HG03108 (cell line): ENCODE data around the gene RNF169.
A peak's percentile ranks its signal among the peaks of the same experiment; 100 is the strongest.

ENCODE experiments used
- ATAC-seq: cut with Tn5 transposase; IDR thresholded peaks from one replicate; pipeline ENCODE4 v1.9.1; 2021; ENCODE audit warnings: moderate library complexity; ENCODE audit not compliant: unreplicated experiment

The RNF169 gene

DNA sequence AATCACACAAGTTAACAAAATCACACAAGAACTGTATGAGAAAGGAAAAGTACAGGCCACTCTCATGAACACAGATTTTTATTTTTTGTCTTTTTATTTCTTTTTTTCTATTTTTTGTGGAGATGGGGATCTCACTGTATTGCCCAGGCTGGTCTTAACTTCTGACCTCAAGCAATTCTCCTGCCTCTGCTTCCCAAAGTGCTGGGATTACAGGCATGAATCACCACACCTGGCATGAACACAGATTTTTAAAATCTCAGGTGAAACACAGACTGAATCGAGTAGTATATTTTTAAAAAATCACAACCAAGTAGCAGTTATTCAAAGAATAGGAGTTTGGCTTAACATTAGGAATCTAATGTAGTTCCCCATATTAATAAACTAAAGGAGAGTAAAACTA, 18.3 kb downstream of the RNF169 start:
- no peak for ATAC-seq

DNA sequence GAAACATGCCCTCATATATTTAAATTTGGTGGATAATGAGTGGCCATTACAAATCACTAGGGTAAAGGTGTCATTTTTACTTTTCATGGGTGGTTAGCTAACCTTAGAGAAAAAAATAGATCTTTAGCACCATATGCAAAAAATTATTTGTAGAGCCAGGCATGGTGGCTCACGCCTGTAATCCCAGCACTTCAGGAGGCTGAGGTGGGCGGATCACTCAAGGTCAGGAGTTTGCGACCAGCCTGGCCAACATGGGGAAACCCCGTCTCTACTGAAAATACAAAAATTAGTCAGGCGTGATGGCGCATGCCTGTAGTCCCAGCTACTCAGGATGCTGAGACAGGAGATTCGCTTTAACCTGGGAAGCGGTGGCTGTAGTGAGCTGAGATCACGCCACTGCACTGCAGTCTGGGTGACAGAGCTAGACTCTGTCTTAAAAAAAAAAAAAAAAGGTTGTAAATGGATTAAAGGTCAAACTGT, 19.6 kb downstream of the RNF169 start:
- ATAC-seq, result peak; percentile 56

DNA sequence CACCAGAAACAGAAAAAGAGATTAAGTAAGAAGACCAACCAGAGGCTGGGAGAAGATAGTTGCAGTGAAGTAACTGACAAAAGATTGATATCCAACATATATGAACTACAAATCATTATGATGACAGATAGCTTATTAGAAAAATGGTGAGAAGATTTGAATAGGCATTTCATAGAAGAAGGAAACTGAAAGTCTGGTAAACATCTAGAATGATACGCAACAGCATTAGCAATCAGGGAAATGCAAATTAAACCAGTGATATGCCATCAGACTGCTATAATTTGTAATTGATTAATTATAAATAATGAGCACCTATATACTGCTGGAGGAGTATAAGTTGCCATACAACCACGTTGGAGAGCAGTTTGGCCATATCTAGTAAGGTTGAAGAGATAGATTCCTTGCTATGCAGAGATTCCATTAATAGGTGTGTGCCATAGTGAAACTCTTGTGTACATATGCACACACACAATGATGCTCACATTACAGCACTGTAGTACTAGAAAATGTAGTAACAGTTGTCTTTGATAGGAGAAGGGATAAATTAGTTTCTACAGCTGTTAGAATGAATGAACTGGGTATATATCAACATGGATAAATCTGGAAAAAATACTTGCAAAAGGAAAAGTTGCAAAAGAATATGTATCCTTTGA, 20.5 kb downstream of the RNF169 start:
- ATAC-seq, result no peak

DNA sequence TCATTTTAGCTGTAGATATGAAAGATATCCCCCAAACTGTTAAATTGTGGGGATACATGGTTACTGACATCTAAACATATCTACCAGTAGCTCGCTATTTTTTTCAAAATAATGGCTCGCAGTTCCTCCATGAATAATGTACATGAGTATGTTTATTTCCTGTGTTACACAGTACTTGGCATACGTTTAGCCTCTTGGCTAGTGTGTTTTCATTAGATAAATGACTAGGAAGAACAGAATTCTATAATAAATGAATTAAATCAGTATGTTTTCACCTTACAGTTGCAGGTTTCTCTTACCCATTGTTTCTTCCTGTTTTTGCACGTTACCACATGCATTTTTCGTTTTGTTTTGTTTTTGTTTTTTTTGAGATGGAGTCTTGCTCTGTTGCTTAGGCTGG, 21.8 kb downstream of the RNF169 start:
- no peak for ATAC-seq

DNA sequence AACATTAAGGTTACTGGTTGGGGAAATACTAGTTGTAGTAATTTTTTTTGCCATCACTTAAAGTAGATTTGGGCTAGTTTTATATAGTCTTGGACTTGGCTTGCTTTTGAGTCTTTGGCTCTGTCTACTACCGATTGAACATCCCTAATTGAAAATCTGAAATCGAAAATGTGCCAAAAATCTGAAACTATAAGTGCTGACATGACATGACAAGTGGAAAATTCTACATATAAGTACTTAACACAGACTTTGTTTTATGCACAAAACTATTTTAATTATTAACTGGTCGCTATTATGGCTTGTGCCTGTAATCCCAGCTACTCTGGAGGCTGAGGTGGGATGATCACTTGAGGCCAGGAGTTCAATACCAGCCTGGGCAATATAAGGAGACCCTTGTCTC, 22.5 kb downstream of the RNF169 start:
- ATAC-seq, result no peak

DNA sequence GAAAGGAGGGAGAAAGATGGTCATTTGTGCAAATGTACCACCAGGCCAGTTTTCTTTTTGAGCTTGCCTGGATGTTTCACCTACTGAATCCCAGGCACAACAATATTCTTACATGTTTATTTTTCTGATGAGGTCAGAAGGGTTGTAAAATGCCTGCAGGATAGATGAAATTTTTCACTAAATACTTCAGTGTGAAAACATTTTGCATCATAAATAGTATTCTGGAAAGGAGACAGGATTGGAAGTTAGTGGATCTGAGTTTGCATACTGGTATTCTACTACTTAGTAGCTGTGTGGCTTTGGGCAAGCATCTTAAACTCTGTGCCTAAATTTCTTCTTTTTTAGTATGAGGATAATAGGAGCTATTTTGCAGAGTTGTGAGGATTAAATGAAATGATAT, 24.8 kb downstream of the RNF169 start:
- no peak for ATAC-seq

DNA sequence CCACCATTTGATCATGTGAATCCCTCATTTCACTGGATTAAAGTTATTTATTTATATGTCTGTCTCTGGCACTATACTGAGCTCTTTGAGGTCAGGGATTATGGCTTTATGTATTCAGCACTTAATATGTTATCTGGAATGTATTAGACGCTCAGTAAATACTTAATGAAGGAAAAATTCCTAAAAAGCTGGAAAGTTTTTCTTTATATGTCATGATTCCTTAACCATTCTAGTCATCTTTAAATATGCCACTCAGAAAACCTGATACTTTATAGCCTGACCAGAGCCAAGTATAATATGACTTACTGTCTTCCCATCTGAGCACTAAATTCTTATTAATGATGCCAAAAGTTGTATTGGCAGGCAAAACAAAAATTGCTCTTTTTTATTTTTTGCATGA, 27.1 kb downstream of the RNF169 start:
- no peak for ATAC-seq

DNA sequence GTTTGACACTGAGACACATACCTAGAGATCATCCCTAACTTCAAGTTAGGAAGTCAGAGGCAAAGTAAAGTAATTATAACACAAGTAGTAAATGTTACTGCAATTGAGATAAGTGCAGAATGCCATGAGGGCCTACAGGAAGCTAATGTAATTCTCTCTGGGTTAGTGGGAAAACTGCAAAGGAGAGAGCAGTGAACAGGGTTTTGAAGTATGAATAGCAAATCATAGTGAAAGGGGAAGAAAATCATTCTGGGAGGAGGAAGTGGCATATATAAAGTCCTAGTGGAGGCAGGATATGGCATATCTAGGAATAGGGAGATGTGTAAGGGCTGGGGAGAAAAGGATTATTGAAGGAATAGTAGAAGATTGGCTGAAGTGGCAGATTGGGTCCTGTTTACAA, 27.9 kb downstream of the RNF169 start:
- no peak for ATAC-seq

DNA sequence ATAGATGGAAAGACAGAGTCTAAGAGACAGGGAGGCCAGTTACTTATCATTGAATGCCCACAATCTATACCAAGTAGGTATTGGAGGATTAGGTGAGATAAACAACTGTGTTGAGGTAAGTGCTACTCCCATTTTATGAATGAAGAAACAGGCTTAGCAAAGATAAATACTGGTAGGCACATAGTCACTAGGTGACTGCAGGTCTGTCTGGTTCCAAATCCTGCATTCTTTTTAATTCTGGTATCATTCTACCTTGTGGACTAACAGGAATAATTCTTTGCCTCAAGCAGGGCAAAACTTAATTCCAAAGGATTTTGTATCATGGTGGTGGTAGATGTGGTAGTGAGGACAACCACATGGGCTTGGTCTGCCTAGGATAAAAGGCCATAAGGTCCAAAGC, 28.4 kb downstream of the RNF169 start:
- no peak for ATAC-seq

DNA sequence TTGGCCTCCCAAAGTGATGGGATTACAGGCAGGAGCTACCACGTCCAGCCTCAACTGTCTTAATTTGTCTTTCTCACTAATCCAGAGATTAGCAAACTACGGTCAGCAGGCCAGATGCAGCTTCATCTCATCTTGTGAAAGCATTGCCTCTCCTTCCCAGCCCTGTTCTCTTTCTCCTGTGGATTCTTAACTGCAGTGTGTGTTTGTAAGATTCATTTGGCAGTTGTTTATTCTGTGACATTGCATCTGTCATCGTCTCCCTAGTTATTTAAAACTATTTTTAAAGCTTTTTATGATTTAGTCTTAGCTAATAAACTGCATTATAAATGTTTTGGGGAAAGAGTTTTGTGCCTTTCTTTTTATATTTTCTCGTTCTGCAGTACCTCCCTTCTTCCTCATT, 29.2 kb downstream of the RNF169 start:
- no peak for ATAC-seq

DNA sequence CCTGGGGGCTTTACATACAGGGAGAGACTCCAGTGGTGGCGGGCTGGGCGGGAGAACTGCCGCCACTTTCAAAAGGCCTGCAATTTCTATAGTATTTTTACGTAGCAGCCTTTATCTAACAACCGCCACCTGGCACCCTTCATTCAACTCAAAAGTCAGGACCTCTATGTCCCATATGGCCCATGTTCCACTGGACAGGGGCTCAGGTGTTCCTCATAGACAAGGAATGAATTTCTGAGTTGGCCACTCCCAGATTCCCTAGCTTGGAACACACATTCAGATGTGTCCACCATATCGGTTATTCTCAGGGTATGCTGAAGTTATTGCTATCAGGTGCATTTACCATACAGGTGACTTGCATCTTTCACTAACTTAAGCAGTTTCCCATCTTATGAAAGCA, 29.9 kb downstream of the RNF169 start:
- no peak for ATAC-seq

DNA sequence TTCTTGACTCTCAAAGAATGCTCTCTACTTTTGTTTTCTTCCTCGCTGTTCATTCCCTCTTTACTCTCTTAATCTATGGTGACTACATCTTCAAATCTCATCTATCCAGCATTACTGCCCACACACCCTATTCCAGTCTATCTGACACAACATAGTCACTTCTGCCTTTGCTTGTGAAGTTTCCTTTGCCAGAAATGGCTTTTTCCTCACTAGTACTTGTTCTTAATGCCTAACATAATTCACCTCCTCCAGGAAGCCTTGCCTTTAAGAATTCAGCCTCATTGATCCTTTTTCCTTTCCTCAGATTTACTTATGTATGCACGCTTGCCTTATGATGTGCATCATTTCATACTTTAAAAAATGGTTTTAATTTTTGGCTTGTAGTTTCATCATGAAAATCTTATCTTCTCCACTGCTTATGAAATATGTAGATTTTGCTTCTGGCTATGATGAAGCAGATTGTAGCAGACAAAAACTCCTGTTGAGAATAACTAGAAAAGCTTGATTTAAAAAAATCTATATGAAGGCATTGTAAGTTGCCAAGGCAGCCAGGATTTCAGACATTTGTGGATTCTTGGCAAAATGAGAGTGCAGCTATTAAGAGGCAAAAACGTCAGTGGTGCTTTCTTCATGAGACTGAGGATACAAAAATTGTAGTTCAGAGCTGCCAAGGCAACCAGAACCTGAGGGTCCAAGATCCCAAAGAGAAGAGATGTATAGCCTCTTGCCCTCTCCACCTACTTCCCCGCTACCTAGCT, 31.8 kb downstream of the RNF169 start:
- no peak for ATAC-seq

DNA sequence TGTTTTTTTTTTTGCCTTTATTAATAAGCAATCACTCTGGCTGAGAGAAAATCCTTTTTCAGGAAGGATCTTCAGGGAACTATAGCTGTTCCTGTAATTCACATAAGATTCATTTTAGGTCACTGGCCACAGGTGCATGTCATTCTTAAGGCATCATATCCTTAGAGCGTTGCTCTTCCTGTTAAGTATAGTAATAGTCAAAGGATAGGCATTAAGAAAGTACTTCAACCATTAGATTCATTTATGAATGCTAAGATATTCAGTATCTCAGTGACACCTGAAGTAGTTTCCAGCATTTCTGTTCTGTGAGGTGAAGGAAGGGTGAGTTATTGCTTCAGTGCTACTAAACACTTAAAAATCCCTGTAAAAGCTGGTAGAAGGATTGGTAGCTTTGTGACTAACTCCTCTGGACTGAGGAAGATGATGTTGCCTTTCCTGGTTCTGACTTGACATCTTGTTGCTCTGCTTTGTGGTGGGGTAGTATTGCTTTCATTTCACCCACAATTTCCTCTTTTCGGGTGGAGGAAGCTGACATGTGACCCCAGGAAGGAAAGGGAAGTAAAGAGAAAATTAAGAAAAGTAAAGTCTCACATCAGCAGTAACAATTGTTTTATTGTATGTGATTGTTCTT, 34.7 kb downstream of the RNF169 start:
- ATAC-seq, result peak; percentile 73

DNA sequence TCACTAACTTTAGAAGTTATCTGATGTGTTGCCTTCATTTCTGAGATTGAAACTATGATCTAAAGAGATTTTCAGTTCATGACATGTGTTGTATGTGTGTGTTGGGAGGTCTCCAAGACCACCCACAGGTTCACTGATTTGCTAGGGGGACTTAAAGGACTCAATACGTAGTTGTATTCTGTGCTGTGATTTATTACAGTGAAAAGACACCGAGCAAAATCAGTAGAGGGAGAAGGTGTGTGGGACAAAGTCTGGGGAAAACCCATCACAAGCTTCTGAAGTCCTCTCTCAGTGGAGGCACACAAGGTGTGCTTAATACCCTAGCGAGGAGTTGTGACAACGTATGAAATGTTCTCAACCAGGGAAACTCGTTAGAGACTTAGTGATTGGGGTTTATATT, 35.6 kb downstream of the RNF169 start:
- ATAC-seq, result no peak

DNA sequence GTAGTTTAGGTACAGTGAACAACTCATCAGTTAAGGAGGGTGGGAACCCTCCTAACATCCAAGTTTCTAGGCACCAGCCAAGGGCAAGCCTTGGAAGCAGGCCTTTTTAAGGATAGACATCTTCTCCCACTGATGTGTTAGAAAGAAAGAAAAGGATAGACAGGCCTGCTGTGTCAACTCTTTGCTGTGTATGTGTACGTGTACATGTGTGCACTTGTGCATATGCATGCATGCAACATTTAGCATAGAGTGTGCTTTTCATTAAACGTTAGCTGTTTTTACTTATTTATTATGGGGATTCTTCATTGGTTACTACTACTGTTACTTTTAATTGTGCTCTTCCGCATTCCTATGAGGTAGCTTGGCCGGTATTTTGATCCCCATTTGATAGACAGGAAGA, 36.1 kb downstream of the RNF169 start:
- no peak for ATAC-seq

DNA sequence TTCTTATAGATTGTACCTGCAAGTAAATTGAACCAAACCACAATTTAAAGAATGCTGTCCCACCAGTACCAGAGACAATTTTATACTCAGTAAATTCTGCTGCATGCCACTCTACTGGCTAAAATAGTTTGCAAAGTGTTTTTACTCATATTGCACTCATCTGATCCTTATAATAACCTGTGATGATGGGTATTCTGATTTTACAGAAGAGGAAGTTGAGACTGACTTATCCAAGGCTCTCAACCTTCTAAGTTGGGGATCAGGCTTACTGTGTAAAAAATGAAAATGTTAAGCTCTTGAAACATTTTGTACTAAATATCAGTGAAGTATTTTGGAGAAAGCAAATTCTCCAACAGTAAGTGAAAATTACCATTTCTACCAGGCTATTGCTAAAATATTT, 37.9 kb downstream of the RNF169 start:
- no peak for ATAC-seq

DNA sequence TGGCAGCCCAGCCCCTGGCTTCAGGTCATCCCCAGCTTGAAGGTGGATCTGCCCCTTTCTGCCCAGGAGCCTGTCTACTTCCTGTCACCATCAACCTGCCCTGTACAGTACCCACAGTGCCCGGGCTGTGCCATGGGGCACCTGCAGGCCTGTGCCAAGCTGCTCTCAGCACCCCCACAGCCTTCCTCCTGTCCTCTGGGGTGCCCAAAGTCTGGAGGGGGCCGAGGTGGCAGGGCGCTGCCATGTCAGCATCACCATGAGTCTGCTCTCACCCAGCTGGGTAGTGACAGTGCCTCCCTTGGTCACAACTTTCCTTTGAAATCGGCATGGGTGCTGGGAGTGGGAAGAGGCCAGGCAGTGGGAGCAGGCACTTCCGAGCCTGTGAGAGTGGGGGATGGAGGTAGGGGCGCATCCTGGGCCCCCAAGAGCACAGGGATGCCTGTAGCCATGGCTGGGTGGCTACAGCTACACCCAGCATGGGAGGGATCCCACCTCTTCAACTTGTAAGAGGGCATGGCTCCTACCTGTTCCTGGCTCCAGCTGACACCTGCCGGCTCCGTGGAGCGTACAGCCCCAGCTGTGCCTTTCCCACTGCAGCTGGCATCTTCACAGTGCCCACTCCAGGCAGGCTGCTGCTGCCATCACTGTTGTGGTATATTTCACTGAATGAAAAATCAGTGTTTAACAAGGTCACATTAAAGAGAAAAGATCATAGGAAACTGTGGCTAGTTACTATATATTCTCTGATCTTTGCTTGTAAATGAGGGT, 42.9 kb downstream of the RNF169 start:
- no peak for ATAC-seq

DNA sequence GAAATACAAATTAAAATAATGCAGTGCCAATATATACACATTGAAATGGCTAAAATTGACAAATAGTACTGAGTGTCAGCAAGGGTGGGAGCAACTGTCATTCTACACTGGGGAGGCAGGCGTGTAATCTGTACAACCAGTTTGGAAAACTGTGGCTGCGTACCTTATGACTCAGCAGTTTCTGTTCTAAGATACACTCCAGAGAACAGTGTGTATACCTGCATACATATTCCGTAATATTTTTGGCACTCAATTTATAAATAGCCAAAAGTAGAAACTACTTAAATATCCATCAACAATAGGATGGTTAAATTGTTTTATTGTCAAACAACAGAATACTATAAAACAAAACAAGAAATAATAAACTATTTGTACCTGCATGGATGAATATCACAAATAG, 57.6 kb downstream of the RNF169 start:
- no peak for ATAC-seq

DNA sequence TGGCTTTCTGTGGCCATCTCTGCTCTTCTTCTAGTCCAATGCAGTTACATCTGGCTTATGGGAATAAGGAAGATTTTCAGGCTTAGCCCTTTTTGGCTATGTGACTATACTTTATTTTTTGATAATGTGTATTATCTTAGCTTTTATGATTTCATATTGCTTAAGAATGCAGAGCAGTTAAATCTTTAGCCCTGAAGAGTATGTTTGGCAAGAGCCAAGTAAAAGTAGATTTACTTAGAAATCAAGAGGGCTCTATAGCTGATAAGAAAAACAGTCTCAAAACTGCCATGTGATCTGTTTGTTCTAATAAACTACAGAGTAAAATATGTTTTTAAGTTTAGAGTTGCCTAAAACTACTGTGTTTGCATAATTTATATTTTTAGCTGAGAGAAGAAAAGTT, 61.2 kb downstream of the RNF169 start:
- ATAC-seq, result no peak

DNA sequence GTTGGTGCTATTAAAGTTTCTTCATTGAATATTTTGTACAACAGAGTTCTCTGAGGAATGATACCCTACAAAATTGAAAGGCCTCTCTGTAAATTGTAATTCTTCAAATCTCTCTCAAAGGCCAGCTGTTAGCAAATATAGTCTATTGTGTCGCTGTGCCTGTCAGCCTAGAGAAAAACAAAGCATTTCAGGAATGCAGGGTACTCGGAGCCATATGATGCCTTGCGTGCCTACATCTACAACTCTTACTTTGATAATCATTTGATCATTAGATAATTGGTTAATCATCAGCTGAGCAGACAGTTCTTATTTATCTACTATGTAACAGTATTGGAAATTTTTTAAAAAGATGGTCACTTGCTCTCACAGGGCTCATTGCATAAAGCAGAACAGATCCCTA, 67.3 kb downstream of the RNF169 start:
- no peak for ATAC-seq

DNA sequence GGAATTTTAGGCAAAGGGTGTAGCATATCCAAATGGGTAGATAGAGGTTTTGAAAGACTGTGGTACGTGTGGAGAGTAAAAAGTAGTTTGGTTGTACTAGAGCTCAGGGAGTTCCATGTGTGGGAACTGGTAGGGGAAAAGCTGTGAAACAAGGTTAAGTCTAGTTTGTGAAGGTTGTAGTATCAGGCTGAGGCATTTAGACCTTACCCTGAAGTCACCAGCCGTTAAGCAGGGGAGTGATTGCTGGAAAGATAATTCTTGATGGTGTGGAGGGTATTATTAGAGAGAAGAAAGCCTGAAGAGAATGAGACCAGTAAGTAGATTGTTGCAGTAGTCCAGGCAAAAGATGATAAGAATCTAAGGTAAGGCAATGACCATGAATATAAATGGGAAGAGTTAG, 68.0 kb downstream of the RNF169 start:
- no peak for ATAC-seq
